HepG2 (cell line): ENCODE data around the gene FOXN3. TPM values are rescaled to one million over a fixed set of nuclear protein-coding genes. Genes with fewer than 3 reads are reported as not detected.

Source experiments
- ADNP ChIP-seq: sonication (generic); formaldehyde crosslinking; IDR thresholded peaks from 2 replicates; pipeline ENCODE4 v1.4.0; 2020; ENCODE audit warnings: missing genetic modification reagents
- ASH2L ChIP-seq: fragments of 300-600, 200-600 bp; sonication (generic); IDR thresholded peaks from 2 replicates; pipeline ENCODE4 v1.7.0; 2017; ENCODE audit warnings: low read depth, mild to moderate bottlenecking, moderate library complexity, mixed read lengths, low read length; ENCODE audit not compliant: insufficient read length
- CREM ChIP-seq, 2 experiments: sonication (generic) in 1 of 2; formaldehyde crosslinking in 1 of 2; IDR thresholded peaks; 2 replicates each; pipeline versions ENCODE4 v1.4.0 to v1.6.1; 2016 to 2020; ENCODE audit warnings: antibody characterized with exemption in 1 of 2, mild to moderate bottlenecking in 1 of 2, missing genetic modification reagents in 1 of 2
- FOSL2 ChIP-seq: sonication (generic); formaldehyde crosslinking; IDR thresholded peaks from 2 replicates; pipeline ENCODE4 v1.4.0; 2020; ENCODE audit warnings: missing genetic modification reagents
- MED1 ChIP-seq: sonication (generic); formaldehyde crosslinking; IDR thresholded peaks from 2 replicates; pipeline ENCODE4 v1.4.0; 2020; ENCODE audit warnings: missing genetic modification reagents
- RFX3 ChIP-seq: IDR thresholded peaks from 2 replicates; pipeline ENCODE4 v1.6.1; 2016; ENCODE audit warnings: missing biosample characterization, missing genetic modification reagents
- RXRB ChIP-seq: IDR thresholded peaks from 2 replicates; pipeline ENCODE4 v1.6.1; 2016; ENCODE audit warnings: borderline replicate concordance, missing genetic modification reagents, missing compliant biosample characterization
- SALL1 ChIP-seq: sonication (generic); formaldehyde crosslinking; IDR thresholded peaks from 2 replicates; pipeline ENCODE4 v1.8.0; 2022; ENCODE audit warnings: mild to moderate bottlenecking, missing genetic modification reagents
- SP4 ChIP-seq: sonication (generic); formaldehyde crosslinking; IDR thresholded peaks from 2 replicates; pipeline ENCODE4 v1.8.1; 2023; ENCODE audit warnings: mild to moderate bottlenecking, missing genetic modification reagents
- TFDP2 ChIP-seq: sonication (generic); formaldehyde crosslinking; IDR thresholded peaks from 2 replicates; pipeline ENCODE4 v1.4.0; 2020; ENCODE audit warnings: missing genetic modification reagents
- U2AF1 ChIP-seq: fragments of 200-400 bp; formaldehyde crosslinking; optimal IDR thresholded peaks from 2 replicates; pipeline ENCODE3; 2017; ENCODE audit warnings: mild to moderate bottlenecking, low read depth, low read length
- ZBTB4 ChIP-seq: sonication (generic); formaldehyde crosslinking; IDR thresholded peaks from 2 replicates; pipeline ENCODE4 v1.4.0; 2020; ENCODE audit warnings: missing genetic modification reagents, mild to moderate bottlenecking, borderline replicate concordance
- ZBTB43 ChIP-seq: sonication (generic); formaldehyde crosslinking; conservative IDR thresholded peaks from 2 replicates; pipeline ENCODE4 v1.4.0; 2020; ENCODE audit warnings: missing genetic modification reagents
- ZNF552 ChIP-seq: sonication (generic); formaldehyde crosslinking; IDR thresholded peaks from 2 replicates; pipeline ENCODE4 v1.9.0; 2022; ENCODE audit warnings: missing genetic modification reagents, mild to moderate bottlenecking, borderline replicate concordance
- polyA plus RNA-seq, 8 experiments: library from polyadenylated mRNA; depleted of rRNA in 3 of 8; stranded (reverse) in 7 of 8; unstranded in 1 of 8; fragments of >200 nt; fragmentation: Illumina TruSeq in 4 of 8; extraction: Trizol in 4 of 8; gene quantifications; 2 replicates each; pipeline versions ENCODE4 v1.2.1 to v1.2.3, GENCODE V29; 2011 to 2016; ENCODE audit warnings: low read depth in 4 of 8, missing spikeins in 1 of 8, mixed read lengths in 1 of 8; ENCODE audit not compliant: insufficient read depth in 1 of 8
- total RNA-seq, 5 experiments: library from RNA; depleted of rRNA; stranded (reverse); fragments of >200 nt; fragmentation: Illumina TruSeq; extraction: Trizol; gene quantifications; 2 replicates each; pipeline ENCODE4 v1.2.3, GENCODE V29; 2016; ENCODE audit warnings: low read depth in 1 of 5

Gene FOXN3
- total and polyA plus RNA-seq, 2 of the 13 experiments (the other 11 are each of a cell fraction or from before 2014, with no cell fraction given) = 32.4 to 70.2 TPM

GRCh38 chr14:89416002-89416995, 734 bp downstream of the FOXN3 start (continued):
- no peak for TF ChIP-seq ZBTB43
- 0 out of 2 replicates have a peak, but pooled peaks have one; percentile 6 for TF ChIP-seq FOSL2 (CRISPR knock-in tag)
- TF ChIP-seq MED1 (CRISPR knock-in tag) = peak; percentile 52; the same call in 1 of the 2 replicates
- TF ChIP-seq RXRB (CRISPR knock-in tag) = 0 out of 2 replicates have a peak, but pooled peaks have one; percentile 4
- no peak for TF ChIP-seq ADNP (CRISPR knock-in tag)
- TF ChIP-seq ZBTB4 (CRISPR knock-in tag) = no peak
- TF ChIP-seq ZNF552 = no peak
- peak; percentile 45; the same call in 1 of the 2 replicates for TF ChIP-seq SALL1 (CRISPR knock-in tag)
- TF ChIP-seq ASH2L = peak; percentile 60
- TF ChIP-seq U2AF1 = peak; percentile 26
- TF ChIP-seq TFDP2 (CRISPR knock-in tag) = no peak
- TF ChIP-seq SP4 (CRISPR knock-in tag) = 0 out of 2 replicates have a peak, but pooled peaks have one; percentile 39
- peak; percentile 90 for TF ChIP-seq RFX3 (CRISPR knock-in tag)
- peak; percentile 28; the same call in 1 of the 2 replicates for TF ChIP-seq CREM (IDR thresholded peaks at IDR 0.05)
- no peak for TF ChIP-seq CREM (CRISPR knock-in tag; IDR thresholded peaks at IDR 0.05)
